Mesenchymal stem cell (in vitro differentiated cells and primary cell): ENCODE measurements around the gene TMPO.

ENCODE experiments used
- DNase-seq: peaks from one replicate; pipeline ENCODE4 v3.0.0-alpha.2; 2013
- H2AFZ ChIP-seq: one replicate; pipeline ENCODE4 v1.6.1; 2013; ENCODE audit warnings: low read depth, mild to moderate bottlenecking, control low read depth, inconsistent platforms, low read length, moderate library complexity
- H2AK5ac ChIP-seq: 2 replicates; pipeline ENCODE4 v1.6.1; 2013; ENCODE audit warnings: low read length, moderate library complexity, mild to moderate bottlenecking, inconsistent platforms; ENCODE audit not compliant: severe bottlenecking
- H2BK120ac ChIP-seq: one replicate; pipeline ENCODE4 v1.6.1; 2013; ENCODE audit warnings: low read depth, mild to moderate bottlenecking, inconsistent platforms, low read length, moderate library complexity
- H2BK12ac ChIP-seq, 2 experiments: one replicate each; pipeline ENCODE4 v1.6.1; 2013; ENCODE audit warnings: inconsistent platforms in 2 of 2, low read length in 2 of 2, mild to moderate bottlenecking in 2 of 2, moderate library complexity in 2 of 2, control low read depth in 1 of 2
- H2BK15ac ChIP-seq: one replicate; pipeline ENCODE4 v1.6.1; 2013; ENCODE audit warnings: mild to moderate bottlenecking, low read depth, inconsistent platforms; ENCODE audit not compliant: poor library complexity, severe bottlenecking
- H2BK5ac ChIP-seq: 2 replicates; pipeline ENCODE4 v1.6.1; 2013; ENCODE audit warnings: low read depth, mild to moderate bottlenecking, low read length, control low read depth, inconsistent platforms; ENCODE audit not compliant: poor library complexity, severe bottlenecking
- H3K14ac ChIP-seq, 2 experiments: one replicate each; pipeline ENCODE4 v1.6.1; 2013; ENCODE audit warnings: inconsistent platforms in 2 of 2, low read length in 2 of 2, control low read depth in 1 of 2, mild to moderate bottlenecking in 1 of 2, moderate library complexity in 1 of 2
- H3K18ac ChIP-seq, 2 experiments: one replicate each; pipeline ENCODE4 v1.6.1; 2013; ENCODE audit warnings: inconsistent platforms in 2 of 2, low read length in 2 of 2, control low read depth in 1 of 2, low read depth in 1 of 2, mild to moderate bottlenecking in 1 of 2
- H3K23ac ChIP-seq, 2 experiments: one replicate each; pipeline ENCODE4 v1.6.1; 2013; ENCODE audit warnings: inconsistent platforms in 2 of 2, low read length in 2 of 2, mild to moderate bottlenecking in 2 of 2, moderate library complexity in 2 of 2, control low read depth in 1 of 2
- H3K27ac ChIP-seq: 2 replicates; pipeline ENCODE4 v1.5.1; 2013; ENCODE audit warnings: mild to moderate bottlenecking, moderate library complexity, low read length, control low read depth, inconsistent platforms; ENCODE audit not compliant: poor library complexity, severe bottlenecking
- H3K27me3 ChIP-seq, 2 experiments: 2 replicates each; pipeline versions ENCODE4 v1.6.1 to v1.7.0; 2013; ENCODE audit warnings: low read length in 2 of 2, mild to moderate bottlenecking in 2 of 2, moderate library complexity in 2 of 2, control low read depth in 1 of 2, inconsistent platforms in 1 of 2; ENCODE audit not compliant: control insufficient read depth in 1 of 2, insufficient read depth in 1 of 2
- H3K36me3 ChIP-seq, 2 experiments: 2 replicates each; pipeline versions ENCODE4 v1.6.1 to v1.7.0; 2013; ENCODE audit warnings: low read length in 2 of 2, control low read depth in 1 of 2, inconsistent platforms in 1 of 2, low read depth in 1 of 2, mild to moderate bottlenecking in 1 of 2; ENCODE audit not compliant: insufficient read depth in 2 of 2, control insufficient read depth in 1 of 2
- H3K4ac ChIP-seq, 2 experiments: one replicate each; pipeline ENCODE4 v1.6.1; 2013; ENCODE audit warnings: inconsistent platforms in 2 of 2, low read length in 2 of 2, mild to moderate bottlenecking in 2 of 2, moderate library complexity in 2 of 2, control low read depth in 1 of 2, low read depth in 1 of 2
- H3K4me1 ChIP-seq: 2 replicates; pipeline ENCODE4 v1.6.1; 2013; ENCODE audit warnings: low read depth, low read length, control low read depth; ENCODE audit not compliant: control insufficient read depth, insufficient read depth
- H3K4me2 ChIP-seq: 2 replicates; pipeline ENCODE4 v1.6.1; 2013; ENCODE audit warnings: low read length, mild to moderate bottlenecking, inconsistent platforms; ENCODE audit not compliant: poor library complexity, severe bottlenecking
- H3K4me3 ChIP-seq, 2 experiments: 2 replicates each; pipeline versions ENCODE4 v1.5.1 to v1.7.0; 2013; ENCODE audit warnings: low read length in 2 of 2, mild to moderate bottlenecking in 2 of 2, control low read depth in 1 of 2, low read depth in 1 of 2; ENCODE audit not compliant: insufficient read depth in 1 of 2
- H3K79me1 ChIP-seq: replicated peaks from 2 replicates; pipeline ENCODE4 v1.6.1; 2013; ENCODE audit warnings: mild to moderate bottlenecking, control low read depth, low read length, inconsistent platforms; ENCODE audit not compliant: poor library complexity, severe bottlenecking
- H3K9ac ChIP-seq: 2 replicates; pipeline ENCODE4 v1.7.0; 2013; ENCODE audit warnings: mild to moderate bottlenecking, low read length, moderate library complexity
- H3K9me3 ChIP-seq: 2 replicates; pipeline ENCODE4 v1.7.0; 2013; ENCODE audit warnings: mild to moderate bottlenecking, low read length; ENCODE audit not compliant: control insufficient read depth
- H4K8ac ChIP-seq: one replicate; pipeline ENCODE4 v1.6.1; 2013; ENCODE audit warnings: inconsistent platforms, mild to moderate bottlenecking, low read length, moderate library complexity
- H4K91ac ChIP-seq: one replicate; pipeline ENCODE4 v1.6.1; 2013; ENCODE audit warnings: mild to moderate bottlenecking, low read length, inconsistent platforms
- WGBS: methylation state at CpG from one replicate; pipeline ENCODE4 v1.1.7; 2013; ENCODE audit warnings: mixed read lengths; 5-methylcytosine and 5-hydroxymethylcytosine counted together

Gene TMPO

DNA sequence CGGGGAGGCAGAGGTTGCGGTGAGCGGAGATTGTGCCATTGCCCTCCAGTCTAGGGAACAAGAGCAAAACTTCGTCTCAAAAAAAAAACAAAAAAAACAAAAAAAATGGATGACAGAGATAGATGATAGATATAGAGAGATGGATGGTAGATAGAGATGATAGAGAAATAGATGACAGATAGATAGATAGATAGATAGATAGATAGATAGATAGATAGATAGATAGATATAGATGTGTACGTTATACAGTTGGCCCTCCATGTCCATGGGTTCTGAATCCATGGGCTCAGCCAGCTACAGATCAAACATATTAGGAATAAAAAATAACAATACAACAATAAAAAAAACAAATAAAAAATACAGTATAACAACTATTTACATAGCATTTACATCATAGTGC lies 65.3 kb downstream of the TMPO start:
- no peak overlapping the region for H3K27ac ChIP-seq
- H2AFZ ChIP-seq: no peak overlapping the region
- peaks cover 3% of the 10 kb centered on the region for H3K4me1 ChIP-seq
- no peak for DNase-seq
- no peak overlapping the region for H3K9ac ChIP-seq
- no peaks in the 10 kb centered on the region for H3K9me3 ChIP-seq
- no peak overlapping the region for H2AK5ac ChIP-seq
- no peak overlapping the region for H4K8ac ChIP-seq
- no peak overlapping the region for H3K18ac ChIP-seq
- H2BK120ac ChIP-seq: no peak overlapping the region
- no peak overlapping the region for H2BK5ac ChIP-seq
- H2BK15ac ChIP-seq: no peak overlapping the region
- no peak overlapping the region for H3K14ac ChIP-seq
- H3K36me3 ChIP-seq: no peaks in the 10 kb centered on the region
- no peak overlapping the region for H3K4ac ChIP-seq
- H3K4me3 ChIP-seq: no peak overlapping the region
- H3K4me2 ChIP-seq: no peak overlapping the region
- H3K79me1 ChIP-seq: no peaks in the 10 kb centered on the region
- 97% methylated on average over 5 of the region's 5 CpGs for WGBS
- H4K91ac ChIP-seq: no peak overlapping the region
- no peak overlapping the region for H2BK12ac ChIP-seq
- H3K27me3 ChIP-seq: no peaks in the 10 kb centered on the region
- H3K23ac ChIP-seq: no peak overlapping the region

DNA sequence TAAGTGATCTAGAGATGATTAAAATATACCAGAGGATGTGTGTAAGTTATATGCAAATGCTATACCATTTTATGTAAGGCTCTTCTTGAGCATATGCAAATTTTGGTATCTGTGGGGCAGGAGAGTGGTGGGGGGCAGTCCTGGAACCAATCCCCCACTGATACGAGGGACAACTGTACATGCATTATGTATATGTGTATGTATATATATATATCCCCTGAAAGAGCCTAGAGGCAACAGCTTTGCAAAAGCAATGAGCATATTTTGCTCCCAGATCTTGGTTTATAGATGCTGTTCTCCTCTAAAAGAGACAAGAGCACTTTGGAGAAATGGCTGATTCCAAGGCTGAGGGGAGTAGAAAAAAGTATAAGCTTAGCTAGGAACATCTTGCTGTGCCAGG lies 65.7 kb downstream of the TMPO start:
- H2BK120ac ChIP-seq: no peak overlapping the region
- no peak overlapping the region for H3K18ac ChIP-seq
- no peak overlapping the region for H4K8ac ChIP-seq
- DNase-seq: no peak
- no peaks in the 10 kb centered on the region for H3K9me3 ChIP-seq
- no peaks in the 10 kb centered on the region for H3K79me1 ChIP-seq
- no peak overlapping the region for H2BK5ac ChIP-seq
- H2BK12ac ChIP-seq: no peak overlapping the region
- no peak overlapping the region for H3K23ac ChIP-seq
- H3K27ac ChIP-seq: no peak overlapping the region
- WGBS: no CpG with 5 or more reads among the region's 1 CpG
- H3K27me3 ChIP-seq: no peaks in the 10 kb centered on the region
- H2AFZ ChIP-seq: no peak overlapping the region
- H3K4me2 ChIP-seq: no peak overlapping the region
- peaks cover 3% of the 10 kb centered on the region for H3K4me1 ChIP-seq
- no peak overlapping the region for H4K91ac ChIP-seq
- H2BK15ac ChIP-seq: no peak overlapping the region
- no peak overlapping the region for H3K4ac ChIP-seq
- no peak overlapping the region for H2AK5ac ChIP-seq
- H3K4me3 ChIP-seq: no peak overlapping the region
- H3K36me3 ChIP-seq: no peaks in the 10 kb centered on the region
- H3K9ac ChIP-seq: no peak overlapping the region
- H3K14ac ChIP-seq: no peak overlapping the region

DNA sequence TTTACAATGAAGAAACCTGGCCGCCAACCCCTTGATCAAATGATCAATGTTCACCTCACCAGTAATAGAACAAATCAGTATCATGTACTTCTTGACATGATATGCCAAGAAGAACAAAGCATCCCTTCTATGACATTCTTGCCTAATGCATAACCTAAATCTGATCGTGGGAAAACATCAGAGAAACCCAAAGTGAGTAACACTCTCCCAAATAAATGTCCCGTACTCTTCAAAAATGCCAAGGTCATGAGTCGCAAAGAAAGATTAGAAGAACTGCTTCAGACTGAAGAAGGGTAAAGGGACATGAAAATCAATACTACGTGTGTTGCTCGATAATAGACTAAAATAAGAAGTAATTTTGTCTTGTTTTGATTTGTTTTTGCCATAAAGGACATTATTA lies 66.7 kb downstream of the TMPO start:
- H3K18ac ChIP-seq: no peak overlapping the region
- no peak overlapping the region for H3K4me2 ChIP-seq
- whole genome bisulfite sequencing: 60% methylated on average over 6 of the region's 6 CpGs
- H2BK15ac ChIP-seq: no peak overlapping the region
- H2AFZ ChIP-seq: no peak overlapping the region
- H3K9ac ChIP-seq: no peak overlapping the region
- no peak for DNase-seq
- H2BK12ac ChIP-seq: no peak overlapping the region
- H3K79me1 ChIP-seq: no peaks in the 10 kb centered on the region
- H3K36me3 ChIP-seq: no peaks in the 10 kb centered on the region
- H3K4me1 ChIP-seq: peaks cover 3% of the 10 kb centered on the region
- H4K91ac ChIP-seq: no peak overlapping the region
- H3K9me3 ChIP-seq: no peaks in the 10 kb centered on the region
- H3K27ac ChIP-seq: no peak overlapping the region
- no peak overlapping the region for H4K8ac ChIP-seq
- H2BK120ac ChIP-seq: no peak overlapping the region
- H3K27me3 ChIP-seq: no peaks in the 10 kb centered on the region
- H3K4ac ChIP-seq: no peak overlapping the region
- H3K14ac ChIP-seq: no peak overlapping the region
- H2AK5ac ChIP-seq: no peak overlapping the region
- no peak overlapping the region for H3K4me3 ChIP-seq
- H2BK5ac ChIP-seq: no peak overlapping the region
- no peak overlapping the region for H3K23ac ChIP-seq

DNA sequence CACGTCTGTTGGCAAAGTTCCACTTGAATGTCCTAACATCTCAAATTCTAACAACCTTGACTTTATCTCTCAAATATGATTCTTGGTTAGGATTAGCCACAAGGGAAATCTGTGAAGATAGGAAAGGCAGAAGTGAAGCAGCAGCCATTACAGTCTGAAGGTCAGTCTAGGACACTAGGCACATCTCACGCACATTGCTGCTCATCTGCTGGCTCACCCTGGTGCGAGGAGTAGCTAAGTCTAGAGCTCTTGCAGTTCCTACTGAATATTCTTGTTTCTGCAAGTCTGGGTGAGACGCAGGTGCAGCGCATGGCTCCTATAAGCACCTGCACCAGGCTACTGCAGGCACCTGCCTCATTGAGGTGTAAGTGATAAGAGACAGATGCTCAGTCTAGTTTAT lies 71.7 kb downstream of the TMPO start:
- no peaks in the 10 kb centered on the region for H3K9me3 ChIP-seq
- no peak overlapping the region for H2AK5ac ChIP-seq
- H2BK120ac ChIP-seq: no peak overlapping the region
- H3K14ac ChIP-seq: no peak overlapping the region
- no peak overlapping the region for H3K4ac ChIP-seq
- H3K9ac ChIP-seq: no peak overlapping the region
- H3K4me3 ChIP-seq: no peak overlapping the region
- no peak overlapping the region for H3K23ac ChIP-seq
- H3K27ac ChIP-seq: no peak overlapping the region
- no peaks in the 10 kb centered on the region for H3K36me3 ChIP-seq
- no peaks in the 10 kb centered on the region for H3K27me3 ChIP-seq
- H2BK15ac ChIP-seq: no peak overlapping the region
- 89% methylated on average over 4 of the region's 5 CpGs for WGBS
- no peak overlapping the region for H3K4me2 ChIP-seq
- no peak overlapping the region for H4K91ac ChIP-seq
- DNase-seq: no peak
- no peak overlapping the region for H2BK5ac ChIP-seq
- no peak overlapping the region for H3K18ac ChIP-seq
- H4K8ac ChIP-seq: no peak overlapping the region
- no peak overlapping the region for H2BK12ac ChIP-seq
- H3K4me1 ChIP-seq: no peaks in the 10 kb centered on the region
- H2AFZ ChIP-seq: no peak overlapping the region
- no peaks in the 10 kb centered on the region for H3K79me1 ChIP-seq
